ENCODE measurements around the gene LNPK. TPM values are rescaled to one million over a fixed set of nuclear protein-coding genes. Genes with fewer than 3 reads are reported as not detected.

Gene LNPK
- total RNA-seq: 51.9 and 61.6 TPM in 2 replicates

DNA sequence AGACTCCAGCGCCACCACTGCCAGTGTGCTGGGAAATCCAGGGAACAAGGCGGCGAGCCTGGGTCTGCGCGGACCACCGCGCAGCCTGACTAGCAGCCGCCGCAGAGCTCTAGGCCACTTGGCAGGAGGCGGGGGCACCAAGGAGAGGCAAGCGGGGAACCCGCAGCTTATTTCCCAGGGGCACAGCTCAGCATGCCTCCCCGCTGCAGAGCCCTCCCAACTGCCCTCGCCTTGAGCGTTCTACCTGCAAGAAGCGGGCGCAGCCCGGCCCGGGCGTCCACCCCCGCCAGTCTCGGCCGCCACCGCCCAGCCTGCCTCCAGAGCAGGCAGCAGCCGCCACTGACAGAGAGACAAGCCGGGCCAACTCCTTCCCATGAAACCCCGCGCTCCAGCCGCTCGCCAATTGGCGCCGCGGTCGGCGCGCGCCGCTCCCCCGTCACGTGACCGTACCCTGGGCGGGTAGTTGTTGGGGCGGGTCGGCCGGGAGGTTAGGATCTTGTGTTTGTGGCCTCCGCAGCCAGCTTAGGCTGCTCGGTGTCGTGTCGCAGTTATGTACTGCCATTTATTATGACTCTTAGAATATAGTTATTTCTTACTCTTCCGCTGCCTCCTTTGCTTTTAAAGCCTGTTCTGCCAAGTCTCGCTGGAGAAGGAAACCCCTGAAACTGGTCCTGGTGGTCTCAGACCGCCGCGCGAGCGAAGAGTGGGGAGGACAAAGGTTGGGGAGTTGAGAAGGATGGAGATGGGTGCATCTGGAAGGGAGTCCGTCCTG, at the start of gene LNPK:
Gene LNPK (minus strand): TSS at position 352 of the 772 bp plus-strand sequence. CDS start 6,683 bp downstream, outside the sequence.

Other genes with a start within 250 kb of the LNPK start
- under 0.01 and 0.11 TPM in 2 replicates for gene EVX2, start 81.7 kb upstream of the LNPK start, total RNA-seq
- gene HOXD13, start 90.5 kb upstream of the LNPK start, total RNA-seq: 7.5 and 7.7 TPM in 2 replicates
- gene HOXD12, start 97.5 kb upstream of the LNPK start, total RNA-seq: 0.33 and 0.37 TPM in 2 replicates
- 3.0 and 3.9 TPM in 2 replicates for gene HOXD11, start 105.0 kb upstream of the LNPK start, total RNA-seq
- 2.3 and 4.0 TPM in 2 replicates for gene HOXD10, start 114.5 kb upstream of the LNPK start, total RNA-seq
- gene HOXD9, start 120.5 kb upstream of the LNPK start, total RNA-seq: 0.66 and 0.75 TPM in 2 replicates
- 2.4 and 4.4 TPM in 2 replicates for gene HOXD8, start 127.4 kb upstream of the LNPK start, total RNA-seq
- 0.12 and 0.22 TPM in 2 replicates for gene HOXD4, start 149.3 kb upstream of the LNPK start, total RNA-seq
- 0.25 and 0.33 TPM in 2 replicates for gene HOXD3, start 155.0 kb upstream of the LNPK start, total RNA-seq
- gene HOXD1, start 186.4 kb upstream of the LNPK start, total RNA-seq: not detected in 2 replicates